SK-N-SH (cell line): ENCODE results near the gene DDX4. TPM values are rescaled to one million over a fixed set of nuclear protein-coding genes. Genes with fewer than 3 reads are reported as not detected.

ENCODE experiments used
- CTCF ChIA-PET: fragments of 300-600, 350-600 bp; formaldehyde crosslinking; extraction: SDS; loops from one replicate; lab custom pipeline; 2021; lab: Yijun Ruan, JAX
- POLR2A ChIA-PET: fragments of 350-600 bp; sonication (Branson Sonifier 250); formaldehyde crosslinking; extraction: SDS; loops from one replicate; lab custom pipeline; 2020; ENCODE audit warnings: antibody characterized with exemption, inconsistent platforms; lab: Yijun Ruan, JAX
- DNase-seq: peaks from one replicate; pipeline ENCODE4 v3.0.0; 2012
- H2AFZ ChIP-seq: fragments of 200-600 bp; sonication (generic); 2 replicates; pipeline ENCODE4 v1.8.1; 2016; ENCODE audit warnings: antibody characterized with exemption, mild to moderate bottlenecking, low read depth
- H3F3A ChIP-seq: fragments of 200-600 bp; sonication (generic); replicated peaks from 2 replicates; pipeline ENCODE3; 2016; ENCODE audit warnings: antibody characterized with exemption, mild to moderate bottlenecking; ENCODE audit not compliant: insufficient read depth
- H3K27ac ChIP-seq, 2 experiments: fragments of 200-500 bp in 1 of 2; fragments of 200-600 bp in 1 of 2; sonication (Bioruptor generic) in 1 of 2; sonication (generic), shearing (Covaris generic) in 1 of 2; 2 replicates each; pipeline versions ENCODE4 v1.5.1 to v1.6.1; 2014 to 2016; ENCODE audit warnings: low read depth in 2 of 2, inconsistent platforms in 1 of 2, low read length in 1 of 2, mild to moderate bottlenecking in 1 of 2, mixed read lengths in 1 of 2
- H3K27me3 ChIP-seq: fragments of 200-600 bp; sonication (generic), shearing (Covaris generic); 2 replicates; pipeline ENCODE4 v1.6.1; 2016; ENCODE audit warnings: mixed run types; ENCODE audit not compliant: insufficient read depth
- H3K36me3 ChIP-seq, 2 experiments: fragments of 200-500 bp in 1 of 2; fragments of 200-600 bp in 1 of 2; sonication (Bioruptor generic) in 1 of 2; sonication (generic) in 1 of 2; replicated peaks in 1 of 2; 2 replicates each; pipeline versions ENCODE3 to v1.5.1; 2014 to 2016; ENCODE audit warnings: low read length in 1 of 2, mild to moderate bottlenecking in 1 of 2; ENCODE audit not compliant: insufficient read depth in 2 of 2, control insufficient read depth in 1 of 2
- H3K4me1 ChIP-seq, 2 experiments: fragments of 200-500 bp in 1 of 2; fragments of 200-600 bp in 1 of 2; sonication (Bioruptor generic) in 1 of 2; sonication (generic), shearing (Covaris generic) in 1 of 2; 2 replicates each; pipeline versions ENCODE4 v1.5.1 to v1.6.1; 2014 to 2016; ENCODE audit warnings: low read depth in 1 of 2, low read length in 1 of 2, mixed run types in 1 of 2; ENCODE audit not compliant: insufficient read depth in 2 of 2, control insufficient read depth in 1 of 2
- H3K4me2 ChIP-seq: fragments of 200-600 bp; sonication (generic), shearing (Covaris generic); 2 replicates; pipeline ENCODE4 v1.6.1; 2017; ENCODE audit warnings: mixed run types
- H3K4me3 ChIP-seq, 2 experiments: fragments of 200-500 bp in 1 of 2; fragments of 200-600 bp in 1 of 2; sonication (Bioruptor generic) in 1 of 2; sonication (generic), shearing (Covaris generic) in 1 of 2; 2 replicates each; pipeline versions ENCODE4 v1.5.1 to v1.8.1; 2014 to 2016; ENCODE audit warnings: low read depth in 2 of 2, inconsistent platforms in 1 of 2, low read length in 1 of 2, mild to moderate bottlenecking in 1 of 2, mixed read lengths in 1 of 2, moderate library complexity in 1 of 2
- H3K79me2 ChIP-seq: fragments of 200-600 bp; sonication (generic); 2 replicates; pipeline ENCODE4 v1.8.1; 2017; ENCODE audit warnings: mild to moderate bottlenecking; ENCODE audit not compliant: insufficient read depth
- H3K9ac ChIP-seq: fragments of 200-600 bp; sonication (generic); 2 replicates; pipeline ENCODE4 v1.6.1; 2017; ENCODE audit warnings: mixed run types
- H3K9me2 ChIP-seq: fragments of 200-600 bp; sonication (generic); 2 replicates; pipeline ENCODE4 v1.6.1; 2017; ENCODE audit warnings: mixed run types
- H3K9me3 ChIP-seq: fragments of 200-600 bp; sonication (generic); 2 replicates; pipeline ENCODE4 v1.6.1; 2017; ENCODE audit warnings: mixed run types, mild to moderate bottlenecking, moderate library complexity
- H4K20me1 ChIP-seq: fragments of 200-600 bp; sonication (generic); 2 replicates; pipeline ENCODE4 v1.6.1; 2017; ENCODE audit warnings: mild to moderate bottlenecking, mixed run types; ENCODE audit not compliant: insufficient read depth
- CHD2 ChIP-seq: fragments of 150-350 bp; IDR thresholded peaks from 2 replicates; pipeline ENCODE4 v1.6.1; 2018; ENCODE audit warnings: low read length; ENCODE audit not compliant: partially characterized antibody
- ELF1 ChIP-seq: IDR thresholded peaks from 2 replicates; pipeline ENCODE4 v1.4.0; 2012
- EP300 ChIP-seq, 2 experiments: IDR thresholded peaks; 2 replicates each; pipeline versions ENCODE4 v1.4.0 to v1.6.1; 2012; ENCODE audit warnings: borderline replicate concordance in 1 of 2, low read depth in 1 of 2, low read length in 1 of 2
- EZH2phosphoT487 ChIP-seq: fragments of 200-600 bp; sonication (generic); IDR thresholded peaks from 2 replicates; pipeline ENCODE4 v1.6.1; 2017; ENCODE audit warnings: low read depth, mixed run types, mild to moderate bottlenecking, antibody characterized with exemption, moderate library complexity, borderline replicate concordance
- FOXJ3 ChIP-seq: sonication (generic); formaldehyde crosslinking; IDR thresholded peaks from 2 replicates; pipeline ENCODE4 v1.5.1; 2020; ENCODE audit warnings: mild to moderate bottlenecking, missing genetic modification reagents
- FOXM1 ChIP-seq: IDR thresholded peaks from 2 replicates; pipeline ENCODE4 v1.4.0; 2012; ENCODE audit warnings: low read depth, mild to moderate bottlenecking
- GABPA ChIP-seq: IDR thresholded peaks from 2 replicates; pipeline ENCODE4 v1.4.0; 2012; ENCODE audit warnings: low read depth, mild to moderate bottlenecking
- MXI1 ChIP-seq: IDR thresholded peaks from 2 replicates; pipeline ENCODE4 v1.6.1; 2012; ENCODE audit warnings: mild to moderate bottlenecking, low read depth, low read length, improper control_type of control experiment
- NFIC ChIP-seq: IDR thresholded peaks from 2 replicates; pipeline ENCODE4 v1.4.0; 2012; ENCODE audit warnings: borderline replicate concordance
- POLR2AphosphoS5 ChIP-seq: IDR thresholded peaks from 2 replicates; pipeline ENCODE4 v1.6.1; 2012; ENCODE audit warnings: low read depth, low read length
- RCOR1 ChIP-seq: fragments of 150-350 bp; IDR thresholded peaks from 2 replicates; pipeline ENCODE4 v1.6.1; 2017; ENCODE audit warnings: antibody characterized with exemption, low read length
- RFX5 ChIP-seq: IDR thresholded peaks from 2 replicates; pipeline ENCODE4 v1.6.1; 2012; ENCODE audit warnings: mild to moderate bottlenecking, improper control_type of control experiment, low read length
- RXRA ChIP-seq: IDR thresholded peaks from 2 replicates; pipeline ENCODE4 v1.4.0; 2012; ENCODE audit warnings: low read depth, mild to moderate bottlenecking, borderline replicate concordance
- TCF12 ChIP-seq: IDR thresholded peaks from 2 replicates; pipeline ENCODE4 v1.4.0; 2012
- YY1 ChIP-seq: IDR thresholded peaks from 2 replicates; pipeline ENCODE4 v1.4.0; 2012; ENCODE audit warnings: low read depth, mild to moderate bottlenecking
- WGBS: methylation state at CpG from one replicate; pipeline ENCODE4 v1.1.6; 2017; ENCODE audit warnings: low lambda C conversion rate; 5-methylcytosine and 5-hydroxymethylcytosine counted together
- polyA plus RNA-seq, 3 experiments: library from polyadenylated mRNA; depleted of rRNA; stranded (reverse); fragments of >200 nt; gene quantifications; 2 replicates each; pipeline ENCODE4 v1.2.3, GENCODE V29; 2012
- TF ChIP-seq, protein P1 (sequence below): fragments of 200-600 bp; sonication (generic); IDR thresholded peaks from 2 replicates; pipeline ENCODE4 v1.6.1; 2017; ENCODE audit warnings: antibody characterized with exemption, mild to moderate bottlenecking, moderate library complexity
- TF ChIP-seq, protein P2 (sequence below): IDR thresholded peaks from 2 replicates; pipeline ENCODE4 v1.4.0; 2012; ENCODE audit warnings: low read depth, borderline replicate concordance
- TF ChIP-seq, protein P3 (sequence below): IDR thresholded peaks from 2 replicates; pipeline ENCODE4 v1.4.0; 2012; ENCODE audit warnings: low read depth
- TF ChIP-seq, protein P4 (sequence below): IDR thresholded peaks from 2 replicates; pipeline ENCODE4 v1.4.0; 2012; ENCODE audit warnings: low read depth, borderline replicate concordance
- TF ChIP-seq, protein P5 (sequence below): IDR thresholded peaks from 2 replicates; pipeline ENCODE4; 2012
- TF ChIP-seq, protein P6 (sequence below): fragments of 150-350 bp; IDR thresholded peaks from 2 replicates; pipeline ENCODE4 v1.6.1; 2016; ENCODE audit warnings: mild to moderate bottlenecking, low read depth, low read length

The DDX4 gene
- polyA plus RNA-seq, 1 of the 3 experiments (the other 2 are of a cell fraction), result not detected

DNA sequence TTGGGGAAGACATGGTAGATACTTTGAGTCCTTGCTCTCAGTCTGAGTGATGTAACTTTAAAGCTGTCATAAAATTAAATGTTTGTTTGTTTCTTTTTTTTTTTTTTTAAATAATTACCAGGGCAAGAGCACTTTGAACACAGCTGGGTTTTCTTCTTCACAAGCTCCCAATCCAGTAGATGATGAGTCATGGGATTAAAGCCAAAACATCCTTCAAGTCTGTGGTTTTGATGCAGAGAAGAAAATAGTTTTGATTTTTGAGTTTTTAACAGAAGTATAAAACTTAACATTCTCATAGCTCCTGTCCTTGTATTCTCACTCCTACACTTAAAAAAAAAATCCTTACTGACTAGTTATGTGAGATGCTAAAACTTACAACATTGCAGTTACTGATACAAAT, 78.5 kb downstream of the DDX4 start (continued):
- no peak for TF ChIP-seq CHD2
- TF ChIP-seq TCF12, result peak; percentile 55

DNA sequence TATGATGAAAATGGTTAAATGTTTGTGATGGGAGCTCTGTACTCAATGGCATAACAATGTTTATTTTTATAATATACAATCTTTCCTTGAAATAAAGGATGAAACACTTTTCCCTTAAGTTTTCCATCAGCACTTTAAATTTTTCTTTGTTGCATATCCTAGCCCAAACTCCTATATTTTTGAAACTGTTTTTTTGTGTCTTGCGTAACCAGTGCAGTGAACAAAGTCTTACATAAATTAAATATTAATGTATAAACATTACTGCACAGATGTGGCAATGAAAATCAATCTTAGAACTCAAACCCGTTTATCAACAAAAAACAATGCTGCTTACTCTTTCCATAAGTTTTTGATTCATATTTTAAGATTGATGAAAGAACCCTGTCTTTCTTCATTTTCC, 79.2 kb downstream of the DDX4 start:
- H3K4me2 ChIP-seq, result no peak overlapping the region
- H3K9me2 ChIP-seq, result 0 out of 2 replicates have a peak, but pooled peaks cover 3% of the 10 kb centered on the region
- H3K27me3 ChIP-seq, result peaks cover 8% of the 10 kb centered on the region; the same call in 1 of the 2 replicates
- H3K9me3 ChIP-seq, result no peaks in the 10 kb centered on the region
- H3K79me2 ChIP-seq, result no peaks in the 10 kb centered on the region
- ChIA-PET POLR2A (no interaction called here), CTCF (no interaction called here)
- no peak for DNase-seq
- H3K36me3 ChIP-seq, result no peaks in the 10 kb centered on the region
- peaks cover 0 to 2% of the 10 kb centered on the region in 2 experiments; a peak in 2 of 4 replicates for H3K4me1 ChIP-seq
- no peak overlapping the region for H3K4me3 ChIP-seq
- H3K27ac ChIP-seq, result no peak overlapping the region
- no peaks in the 10 kb centered on the region for H4K20me1 ChIP-seq
- H3K9ac ChIP-seq, result no peak overlapping the region
- TF ChIP-seq FOXJ3 (CRISPR knock-in tag) (no peak), RXRA (no peak), GABPA (no peak), EP300 (IDR thresholded peaks at IDR 0.05; ENCODE audit: borderline replicate concordance in 1 of 2, low read depth in 1 of 2, low read length in 1 of 2) (no peak), ELF1 (no peak), FOXM1 (no peak), POLR2AphosphoS5 (no peak), EZH2phosphoT487 (no peak), MXI1 (no peak), RCOR1 (no peak), RFX5 (no peak), TCF12 (no peak), YY1 (no peak), NFIC (no peak)
- TF ChIP-seq, protein P1, sequence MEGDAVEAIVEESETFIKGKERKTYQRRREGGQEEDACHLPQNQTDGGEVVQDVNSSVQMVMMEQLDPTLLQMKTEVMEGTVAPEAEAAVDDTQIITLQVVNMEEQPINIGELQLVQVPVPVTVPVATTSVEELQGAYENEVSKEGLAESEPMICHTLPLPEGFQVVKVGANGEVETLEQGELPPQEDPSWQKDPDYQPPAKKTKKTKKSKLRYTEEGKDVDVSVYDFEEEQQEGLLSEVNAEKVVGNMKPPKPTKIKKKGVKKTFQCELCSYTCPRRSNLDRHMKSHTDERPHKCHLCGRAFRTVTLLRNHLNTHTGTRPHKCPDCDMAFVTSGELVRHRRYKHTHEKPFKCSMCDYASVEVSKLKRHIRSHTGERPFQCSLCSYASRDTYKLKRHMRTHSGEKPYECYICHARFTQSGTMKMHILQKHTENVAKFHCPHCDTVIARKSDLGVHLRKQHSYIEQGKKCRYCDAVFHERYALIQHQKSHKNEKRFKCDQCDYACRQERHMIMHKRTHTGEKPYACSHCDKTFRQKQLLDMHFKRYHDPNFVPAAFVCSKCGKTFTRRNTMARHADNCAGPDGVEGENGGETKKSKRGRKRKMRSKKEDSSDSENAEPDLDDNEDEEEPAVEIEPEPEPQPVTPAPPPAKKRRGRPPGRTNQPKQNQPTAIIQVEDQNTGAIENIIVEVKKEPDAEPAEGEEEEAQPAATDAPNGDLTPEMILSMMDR, result no peak
- TF ChIP-seq, protein P2, sequence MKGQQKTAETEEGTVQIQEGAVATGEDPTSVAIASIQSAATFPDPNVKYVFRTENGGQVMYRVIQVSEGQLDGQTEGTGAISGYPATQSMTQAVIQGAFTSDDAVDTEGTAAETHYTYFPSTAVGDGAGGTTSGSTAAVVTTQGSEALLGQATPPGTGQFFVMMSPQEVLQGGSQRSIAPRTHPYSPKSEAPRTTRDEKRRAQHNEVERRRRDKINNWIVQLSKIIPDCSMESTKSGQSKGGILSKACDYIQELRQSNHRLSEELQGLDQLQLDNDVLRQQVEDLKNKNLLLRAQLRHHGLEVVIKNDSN, result no peak
- TF ChIP-seq, protein P3, sequence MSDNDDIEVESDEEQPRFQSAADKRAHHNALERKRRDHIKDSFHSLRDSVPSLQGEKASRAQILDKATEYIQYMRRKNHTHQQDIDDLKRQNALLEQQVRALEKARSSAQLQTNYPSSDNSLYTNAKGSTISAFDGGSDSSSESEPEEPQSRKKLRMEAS, result no peak
- TF ChIP-seq, protein P4, sequence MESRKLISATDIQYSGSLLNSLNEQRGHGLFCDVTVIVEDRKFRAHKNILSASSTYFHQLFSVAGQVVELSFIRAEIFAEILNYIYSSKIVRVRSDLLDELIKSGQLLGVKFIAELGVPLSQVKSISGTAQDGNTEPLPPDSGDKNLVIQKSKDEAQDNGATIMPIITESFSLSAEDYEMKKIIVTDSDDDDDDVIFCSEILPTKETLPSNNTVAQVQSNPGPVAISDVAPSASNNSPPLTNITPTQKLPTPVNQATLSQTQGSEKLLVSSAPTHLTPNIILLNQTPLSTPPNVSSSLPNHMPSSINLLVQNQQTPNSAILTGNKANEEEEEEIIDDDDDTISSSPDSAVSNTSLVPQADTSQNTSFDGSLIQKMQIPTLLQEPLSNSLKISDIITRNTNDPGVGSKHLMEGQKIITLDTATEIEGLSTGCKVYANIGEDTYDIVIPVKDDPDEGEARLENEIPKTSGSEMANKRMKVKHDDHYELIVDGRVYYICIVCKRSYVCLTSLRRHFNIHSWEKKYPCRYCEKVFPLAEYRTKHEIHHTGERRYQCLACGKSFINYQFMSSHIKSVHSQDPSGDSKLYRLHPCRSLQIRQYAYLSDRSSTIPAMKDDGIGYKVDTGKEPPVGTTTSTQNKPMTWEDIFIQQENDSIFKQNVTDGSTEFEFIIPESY, result no peak
- TF ChIP-seq, protein P5, sequence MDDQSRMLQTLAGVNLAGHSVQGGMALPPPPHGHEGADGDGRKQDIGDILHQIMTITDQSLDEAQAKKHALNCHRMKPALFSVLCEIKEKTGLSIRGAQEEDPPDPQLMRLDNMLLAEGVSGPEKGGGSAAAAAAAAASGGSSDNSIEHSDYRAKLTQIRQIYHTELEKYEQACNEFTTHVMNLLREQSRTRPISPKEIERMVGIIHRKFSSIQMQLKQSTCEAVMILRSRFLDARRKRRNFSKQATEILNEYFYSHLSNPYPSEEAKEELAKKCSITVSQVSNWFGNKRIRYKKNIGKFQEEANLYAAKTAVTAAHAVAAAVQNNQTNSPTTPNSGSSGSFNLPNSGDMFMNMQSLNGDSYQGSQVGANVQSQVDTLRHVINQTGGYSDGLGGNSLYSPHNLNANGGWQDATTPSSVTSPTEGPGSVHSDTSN, result no peak
- TF ChIP-seq, protein P6, sequence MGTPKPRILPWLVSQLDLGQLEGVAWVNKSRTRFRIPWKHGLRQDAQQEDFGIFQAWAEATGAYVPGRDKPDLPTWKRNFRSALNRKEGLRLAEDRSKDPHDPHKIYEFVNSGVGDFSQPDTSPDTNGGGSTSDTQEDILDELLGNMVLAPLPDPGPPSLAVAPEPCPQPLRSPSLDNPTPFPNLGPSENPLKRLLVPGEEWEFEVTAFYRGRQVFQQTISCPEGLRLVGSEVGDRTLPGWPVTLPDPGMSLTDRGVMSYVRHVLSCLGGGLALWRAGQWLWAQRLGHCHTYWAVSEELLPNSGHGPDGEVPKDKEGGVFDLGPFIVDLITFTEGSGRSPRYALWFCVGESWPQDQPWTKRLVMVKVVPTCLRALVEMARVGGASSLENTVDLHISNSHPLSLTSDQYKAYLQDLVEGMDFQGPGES, result no peak
- no peak overlapping the region for H2AFZ ChIP-seq
- 87% methylated on average over 2 of the region's 2 CpGs for WGBS
- H3F3A ChIP-seq, result peaks cover 3% of the 10 kb centered on the region
